ENCODE results near the gene RYR3.

RYR3 gene

DNA sequence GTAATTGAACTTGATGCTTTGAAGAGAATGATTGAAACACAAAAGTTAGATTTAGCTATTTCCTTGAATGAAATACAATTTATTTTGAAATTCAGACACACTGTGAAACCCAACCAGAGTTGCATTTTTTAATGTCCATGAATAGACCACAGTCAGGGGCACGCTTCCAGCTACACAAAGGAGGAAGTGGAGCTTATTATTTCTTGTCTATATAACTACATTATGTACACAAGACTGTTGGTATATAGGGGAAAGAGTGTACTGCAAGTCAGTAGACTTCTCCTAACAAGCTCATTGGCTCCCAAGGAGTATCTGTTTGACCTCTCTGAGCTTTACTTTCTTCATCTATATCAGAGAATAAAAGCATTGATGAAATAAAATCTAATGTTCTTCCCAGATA lies 326.2 kb downstream of the RYR3 start:
- no peaks in the 10 kb centered on the region for H3K4me1 ChIP-seq (ENCODE audit: low read length)
- DNase-seq = no peak

DNA sequence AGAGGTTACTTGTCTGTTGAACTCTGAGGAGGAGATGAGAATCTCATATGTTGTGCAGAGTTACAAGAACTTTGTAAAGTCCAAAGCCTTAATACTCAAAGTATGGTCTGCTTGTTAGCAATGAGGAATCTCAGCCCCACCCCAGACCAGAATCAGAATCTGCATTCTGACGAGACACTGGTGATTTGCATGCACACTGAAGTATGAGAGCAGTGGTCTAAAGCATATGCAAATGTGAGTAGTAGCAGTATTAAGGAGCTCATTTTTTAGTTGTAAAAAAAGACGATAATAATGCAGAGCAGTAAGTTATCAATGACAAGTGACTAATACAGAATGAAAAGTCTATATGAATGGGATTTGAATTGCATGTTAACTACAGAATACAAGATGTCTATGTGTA lies 327.7 kb downstream of the RYR3 start:
- H3K27me3 ChIP-seq (replicated peaks; ENCODE audit: insufficient read depth, low read length) = no peaks in the 10 kb centered on the region
- no peak overlapping the region for H3K4me2 ChIP-seq (ENCODE audit: low read depth, low read length)
- no peak overlapping the region for H2AFZ ChIP-seq (ENCODE audit: low read length)
- H3K9me3 ChIP-seq (replicated peaks; ENCODE audit: insufficient read depth, low read length) = no peaks in the 10 kb centered on the region
- no peak for DNase-seq
- no peaks in the 10 kb centered on the region for H4K20me1 ChIP-seq (ENCODE audit: insufficient read depth, low read length)
- H3K36me3 ChIP-seq (replicated peaks; ENCODE audit: insufficient read depth, low read length) = no peaks in the 10 kb centered on the region
- no peaks in the 10 kb centered on the region for H3K79me2 ChIP-seq (ENCODE audit: low read length)
- no peak overlapping the region for H3K27ac ChIP-seq (ENCODE audit: low read length)
- no peak overlapping the region for H3K9ac ChIP-seq (ENCODE audit: low read length)
- no peak overlapping the region for H3K4me3 ChIP-seq (ENCODE audit: low read length)
- H3K9me2 ChIP-seq (replicated peaks; ENCODE audit: insufficient read depth, low read length) = no peaks in the 10 kb centered on the region
- no peak for TF ChIP-seq EZH2 (optimal IDR thresholded peaks at IDR 0.05; ENCODE audit: low read depth, low read length)
- TF ChIP-seq, protein P1, sequence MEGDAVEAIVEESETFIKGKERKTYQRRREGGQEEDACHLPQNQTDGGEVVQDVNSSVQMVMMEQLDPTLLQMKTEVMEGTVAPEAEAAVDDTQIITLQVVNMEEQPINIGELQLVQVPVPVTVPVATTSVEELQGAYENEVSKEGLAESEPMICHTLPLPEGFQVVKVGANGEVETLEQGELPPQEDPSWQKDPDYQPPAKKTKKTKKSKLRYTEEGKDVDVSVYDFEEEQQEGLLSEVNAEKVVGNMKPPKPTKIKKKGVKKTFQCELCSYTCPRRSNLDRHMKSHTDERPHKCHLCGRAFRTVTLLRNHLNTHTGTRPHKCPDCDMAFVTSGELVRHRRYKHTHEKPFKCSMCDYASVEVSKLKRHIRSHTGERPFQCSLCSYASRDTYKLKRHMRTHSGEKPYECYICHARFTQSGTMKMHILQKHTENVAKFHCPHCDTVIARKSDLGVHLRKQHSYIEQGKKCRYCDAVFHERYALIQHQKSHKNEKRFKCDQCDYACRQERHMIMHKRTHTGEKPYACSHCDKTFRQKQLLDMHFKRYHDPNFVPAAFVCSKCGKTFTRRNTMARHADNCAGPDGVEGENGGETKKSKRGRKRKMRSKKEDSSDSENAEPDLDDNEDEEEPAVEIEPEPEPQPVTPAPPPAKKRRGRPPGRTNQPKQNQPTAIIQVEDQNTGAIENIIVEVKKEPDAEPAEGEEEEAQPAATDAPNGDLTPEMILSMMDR (IDR thresholded peaks at IDR 0.05; ENCODE audit: low read length) = no peak
- no peak for TF ChIP-seq EZH2phosphoT487 (IDR thresholded peaks at IDR 0.05; ENCODE audit: low read length)
- H3K4me1 ChIP-seq (ENCODE audit: low read length) = no peaks in the 10 kb centered on the region
- H3F3A ChIP-seq (ENCODE audit: insufficient read depth, low read length) = no peaks in the 10 kb centered on the region

More for the DNA sequence above, 326.2 kb downstream of the RYR3 start:
- no peak overlapping the region for H3K9ac ChIP-seq (ENCODE audit: low read length)
- H3K4me3 ChIP-seq (ENCODE audit: low read length) = no peak overlapping the region
- H3K36me3 ChIP-seq (replicated peaks; ENCODE audit: insufficient read depth, low read length) = no peaks in the 10 kb centered on the region
- no peak overlapping the region for H3K27ac ChIP-seq (ENCODE audit: low read length)
- H3K27me3 ChIP-seq (replicated peaks; ENCODE audit: insufficient read depth, low read length) = no peaks in the 10 kb centered on the region
- no peaks in the 10 kb centered on the region for H3F3A ChIP-seq (ENCODE audit: insufficient read depth, low read length)
- H3K4me2 ChIP-seq (ENCODE audit: low read depth, low read length) = no peak overlapping the region
- H4K20me1 ChIP-seq (ENCODE audit: insufficient read depth, low read length) = no peaks in the 10 kb centered on the region
- H3K9me2 ChIP-seq (replicated peaks; ENCODE audit: insufficient read depth, low read length) = no peaks in the 10 kb centered on the region
- H3K9me3 ChIP-seq (replicated peaks; ENCODE audit: insufficient read depth, low read length) = no peaks in the 10 kb centered on the region
- H2AFZ ChIP-seq (ENCODE audit: low read length) = no peak overlapping the region
- H3K79me2 ChIP-seq (ENCODE audit: low read length) = no peaks in the 10 kb centered on the region
- no peak for TF ChIP-seq EZH2phosphoT487 (IDR thresholded peaks at IDR 0.05; ENCODE audit: low read length)
- TF ChIP-seq, protein P1 (IDR thresholded peaks at IDR 0.05; ENCODE audit: low read length) = no peak
- TF ChIP-seq EZH2 (optimal IDR thresholded peaks at IDR 0.05; ENCODE audit: low read depth, low read length) = no peak

DNA sequence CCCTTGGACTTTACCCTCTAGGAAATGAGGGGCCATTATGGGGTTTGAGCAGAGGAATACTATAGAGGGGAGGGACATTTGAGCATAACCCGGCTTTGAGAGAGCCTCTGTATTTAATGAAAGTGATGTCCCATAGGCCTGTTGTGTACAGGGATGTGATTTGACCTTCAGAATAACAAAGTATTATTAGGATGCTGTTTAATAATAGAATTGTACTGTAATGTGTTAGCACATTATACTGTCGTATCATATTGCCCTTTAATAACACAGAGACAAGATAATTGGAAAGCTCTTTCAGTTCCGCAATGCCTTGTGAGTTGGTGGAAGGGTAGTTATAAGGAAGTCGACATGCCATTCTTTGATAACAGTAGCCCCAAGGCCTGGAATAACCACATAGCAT lies 328.3 kb downstream of the RYR3 start:
- H4K20me1 ChIP-seq (ENCODE audit: insufficient read depth, low read length) = no peaks in the 10 kb centered on the region
- H3K4me1 ChIP-seq (ENCODE audit: low read length) = no peaks in the 10 kb centered on the region
- H3K9ac ChIP-seq (ENCODE audit: low read length) = no peak overlapping the region
- no peak overlapping the region for H3K27ac ChIP-seq (ENCODE audit: low read length)
- no peaks in the 10 kb centered on the region for H3F3A ChIP-seq (ENCODE audit: insufficient read depth, low read length)
- no peaks in the 10 kb centered on the region for H3K9me2 ChIP-seq (replicated peaks; ENCODE audit: insufficient read depth, low read length)
- no peak overlapping the region for H2AFZ ChIP-seq (ENCODE audit: low read length)
- H3K4me3 ChIP-seq (ENCODE audit: low read length) = no peak overlapping the region
- DNase-seq = no peak
- TF ChIP-seq, protein P1 (IDR thresholded peaks at IDR 0.05; ENCODE audit: low read length) = no peak
- TF ChIP-seq EZH2phosphoT487 (IDR thresholded peaks at IDR 0.05; ENCODE audit: low read length) (no peak), EZH2 (optimal IDR thresholded peaks at IDR 0.05; ENCODE audit: low read depth, low read length) (no peak)
- H3K79me2 ChIP-seq (ENCODE audit: low read length) = no peaks in the 10 kb centered on the region
- H3K36me3 ChIP-seq (replicated peaks; ENCODE audit: insufficient read depth, low read length) = no peaks in the 10 kb centered on the region
- no peaks in the 10 kb centered on the region for H3K27me3 ChIP-seq (replicated peaks; ENCODE audit: insufficient read depth, low read length)
- H3K9me3 ChIP-seq (replicated peaks; ENCODE audit: insufficient read depth, low read length) = no peaks in the 10 kb centered on the region
- no peak overlapping the region for H3K4me2 ChIP-seq (ENCODE audit: low read depth, low read length)
